GM23248 (cell line): ENCODE results near the gene ALDH3B1. TPM values are rescaled to one million over a fixed set of nuclear protein-coding genes. Genes with fewer than 3 reads are reported as not detected.
"Not testable (repeated sequence)": the region's sequence is repeated elsewhere in the genome, so short reads cannot be mapped to it uniquely, and the experiment has no call there.

Experiments used
- DNase-seq: peaks from one replicate; pipeline ENCODE4 v3.0.0-alpha.2; 2015
- H2AFZ ChIP-seq: fragments of 200-600 bp; sonication (generic); 2 replicates; pipeline ENCODE4 v1.6.1; 2016; ENCODE audit warnings: antibody characterized with exemption
- H3F3A ChIP-seq: fragments of 200-600 bp; sonication (generic); 2 replicates; pipeline ENCODE4 v1.6.1; 2016; ENCODE audit warnings: mild to moderate bottlenecking, antibody characterized with exemption, mixed run types; ENCODE audit not compliant: insufficient read depth
- H3K27ac ChIP-seq: fragments of 200-600 bp; sonication (generic); 2 replicates; pipeline ENCODE4 v1.5.1; 2016; ENCODE audit warnings: mild to moderate bottlenecking
- H3K27me3 ChIP-seq: fragments of 200-600 bp; sonication (generic); replicated peaks from 2 replicates; pipeline ENCODE4 v1.6.1; 2016; ENCODE audit warnings: mild to moderate bottlenecking; ENCODE audit not compliant: insufficient read depth
- H3K36me3 ChIP-seq: fragments of 200-600 bp; sonication (generic); 2 replicates; pipeline ENCODE4 v1.6.1; 2016; ENCODE audit warnings: low read depth, mild to moderate bottlenecking
- H3K4me1 ChIP-seq: fragments of 200-600 bp; sonication (generic); 2 replicates; pipeline ENCODE4 v1.6.1; 2016; ENCODE audit warnings: mild to moderate bottlenecking; ENCODE audit not compliant: insufficient read depth
- H3K4me2 ChIP-seq: fragments of 200-600 bp; sonication (generic); one replicate; pipeline ENCODE4 v1.6.1; 2016; ENCODE audit warnings: mild to moderate bottlenecking; ENCODE audit not compliant: unreplicated experiment
- H3K4me3 ChIP-seq: fragments of 200-600 bp; sonication (generic); 2 replicates; pipeline ENCODE4 v1.5.1; 2016; ENCODE audit warnings: mild to moderate bottlenecking
- H3K79me2 ChIP-seq: fragments of 200-600 bp; sonication (generic); 2 replicates; pipeline ENCODE4 v1.6.1; 2016; ENCODE audit warnings: mild to moderate bottlenecking; ENCODE audit not compliant: insufficient read depth
- H3K9ac ChIP-seq: fragments of 200-600 bp; sonication (generic); 2 replicates; pipeline ENCODE4 v1.6.1; 2016; ENCODE audit warnings: mild to moderate bottlenecking
- H3K9me2 ChIP-seq: fragments of 200-600 bp; sonication (generic); 2 replicates; pipeline ENCODE4 v1.6.1; 2016; ENCODE audit warnings: mixed run types, mild to moderate bottlenecking, moderate library complexity; ENCODE audit not compliant: insufficient read depth
- H3K9me3 ChIP-seq: fragments of 200-600 bp; sonication (generic); one replicate; pipeline ENCODE4 v1.6.1; 2017; ENCODE audit warnings: low read depth
- H4K20me1 ChIP-seq: fragments of 200-600 bp; sonication (generic); 2 replicates; pipeline ENCODE4 v1.6.0; 2016; ENCODE audit not compliant: insufficient read depth
- EZH2 ChIP-seq: fragments of 200-600 bp; sonication (generic); IDR thresholded peaks from 2 replicates; pipeline ENCODE4 v1.6.1; 2018; ENCODE audit warnings: antibody characterized with exemption, mild to moderate bottlenecking; ENCODE audit not compliant: insufficient read depth, poor library complexity, severe bottlenecking
- EZH2phosphoT487 ChIP-seq: fragments of 200-600 bp; sonication (generic); IDR thresholded peaks from 2 replicates; pipeline ENCODE4 v1.6.1; 2018; ENCODE audit warnings: antibody characterized with exemption, moderate library complexity, mild to moderate bottlenecking, low read depth; ENCODE audit not compliant: insufficient read depth
- WGBS, 2 experiments: methylation state at CpG; one replicate each; pipeline ENCODE4 v1.1.6; 2015 to 2017; ENCODE audit warnings: low lambda C conversion rate in 2 of 2, low coverage in 1 of 2; ENCODE audit errors: missing lambda C conversion rate in 2 of 2; 5-methylcytosine and 5-hydroxymethylcytosine counted together
- in situ Hi-C: fragments of 300-500 bp; cut with MboI; formaldehyde crosslinking; loops from 2 replicates; pipeline ENCODE4 v1.15.0; 2020
- polyA plus RNA-seq: library from polyadenylated mRNA; unstranded; fragments of >200 nt; fragmentation: Nextera tagmentation; extraction: Ambion mirVana; gene quantifications from 2 replicates; pipeline ENCODE4 v1.2.1, GENCODE V29; 2016
- total RNA-seq: library from RNA; depleted of rRNA; stranded (reverse); fragments of >200 nt; shearing (Covaris generic); gene quantifications from 2 replicates; pipeline ENCODE4 v1.2.3, GENCODE V29; 2014; rRNA removed

The ALDH3B1 gene, protein sequence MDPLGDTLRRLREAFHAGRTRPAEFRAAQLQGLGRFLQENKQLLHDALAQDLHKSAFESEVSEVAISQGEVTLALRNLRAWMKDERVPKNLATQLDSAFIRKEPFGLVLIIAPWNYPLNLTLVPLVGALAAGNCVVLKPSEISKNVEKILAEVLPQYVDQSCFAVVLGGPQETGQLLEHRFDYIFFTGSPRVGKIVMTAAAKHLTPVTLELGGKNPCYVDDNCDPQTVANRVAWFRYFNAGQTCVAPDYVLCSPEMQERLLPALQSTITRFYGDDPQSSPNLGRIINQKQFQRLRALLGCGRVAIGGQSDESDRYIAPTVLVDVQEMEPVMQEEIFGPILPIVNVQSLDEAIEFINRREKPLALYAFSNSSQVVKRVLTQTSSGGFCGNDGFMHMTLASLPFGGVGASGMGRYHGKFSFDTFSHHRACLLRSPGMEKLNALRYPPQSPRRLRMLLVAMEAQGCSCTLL
- total RNA-seq = 63.9 and 70.7 TPM in 2 replicates
- polyA plus RNA-seq = 42.7 and 43.4 TPM in 2 replicates

DNA sequence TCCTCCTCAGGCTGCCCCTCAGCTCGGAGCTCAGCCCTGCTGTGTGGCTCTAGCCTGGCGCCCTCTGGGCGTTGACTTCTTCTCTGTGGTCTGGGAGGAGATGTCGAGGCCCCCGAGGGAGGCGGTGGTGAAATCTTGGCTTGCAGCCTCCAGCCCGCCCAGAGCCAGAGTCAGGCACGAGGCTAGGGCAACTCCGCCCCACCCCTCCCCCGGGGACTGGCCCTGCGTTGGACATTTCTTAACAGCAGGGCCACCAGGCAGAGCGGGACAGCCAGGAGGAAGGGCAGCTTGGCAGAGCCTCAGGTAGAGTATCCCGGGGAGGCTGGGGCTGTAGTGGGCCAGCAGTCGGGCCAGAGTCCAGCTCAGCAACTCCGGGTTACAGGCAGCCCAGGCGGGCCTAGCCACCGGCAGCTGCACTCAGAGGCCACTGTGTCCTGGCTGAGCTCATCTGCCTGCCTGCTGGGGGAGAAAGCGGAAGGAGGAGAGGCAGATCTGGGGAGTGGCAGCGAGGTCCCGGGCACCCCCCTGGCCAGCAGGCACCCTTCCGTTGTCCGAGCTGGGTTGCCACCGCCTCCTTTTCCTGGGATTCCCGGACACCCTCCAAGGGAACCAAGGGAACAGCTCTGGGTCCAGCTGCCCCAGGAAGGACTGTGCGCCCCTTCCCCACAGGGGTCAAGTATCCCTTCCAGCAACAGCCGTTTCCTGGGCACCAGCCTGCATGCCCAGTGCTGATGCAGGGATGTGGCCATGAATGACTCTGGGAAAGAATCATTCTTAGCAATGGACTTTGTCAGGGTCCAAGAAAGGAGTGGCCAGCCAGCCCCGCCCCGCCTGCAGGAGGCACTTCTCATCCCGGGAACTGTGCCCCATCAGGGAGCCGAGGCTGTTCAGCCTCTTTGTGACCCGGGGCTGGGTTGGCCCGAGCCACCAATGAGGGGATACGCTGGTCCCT is at the start of gene ALDH3B1:
ALDH3B1 (plus strand) TSS at position 238 of the 952 bp plus-strand sequence. CDS start 4,971 bp downstream, outside the sequence.
- H3K27me3 ChIP-seq = no peaks in the 10 kb centered on the region
- TF ChIP-seq EZH2phosphoT487 (no peak), EZH2 (no peak)
- 1 to 2% methylated on average over 29 to 30 of the region's 33 CpGs for WGBS, 2 experiments
- H3K27ac ChIP-seq = peak within 1 kb of the TSS; percentile 99
- H3K9me2 ChIP-seq = no peaks in the 10 kb centered on the region
- peaks cover 19% of the 10 kb centered on the region for H3F3A ChIP-seq
- H2AFZ ChIP-seq = no peak within 1 kb of the TSS; the same call in 1 of the 2 replicates
- H3K4me2 ChIP-seq = peak within 1 kb of the TSS; percentile 93
- peak within 1 kb of the TSS; percentile 80 for H3K4me3 ChIP-seq
- H3K9me3 ChIP-seq = no peaks in the 10 kb centered on the region
- in situ Hi-C loops = no loop called here
- peaks cover 48% of the 10 kb centered on the region for H3K4me1 ChIP-seq
- H3K36me3 ChIP-seq = no peaks in the 10 kb centered on the region
- H4K20me1 ChIP-seq = no peaks in the 10 kb centered on the region
- peaks cover 28% of the 10 kb centered on the region for H3K79me2 ChIP-seq
- DNase-seq = peak; percentile 95
- H3K9ac ChIP-seq = peak within 1 kb of the TSS; percentile 96

DNA sequence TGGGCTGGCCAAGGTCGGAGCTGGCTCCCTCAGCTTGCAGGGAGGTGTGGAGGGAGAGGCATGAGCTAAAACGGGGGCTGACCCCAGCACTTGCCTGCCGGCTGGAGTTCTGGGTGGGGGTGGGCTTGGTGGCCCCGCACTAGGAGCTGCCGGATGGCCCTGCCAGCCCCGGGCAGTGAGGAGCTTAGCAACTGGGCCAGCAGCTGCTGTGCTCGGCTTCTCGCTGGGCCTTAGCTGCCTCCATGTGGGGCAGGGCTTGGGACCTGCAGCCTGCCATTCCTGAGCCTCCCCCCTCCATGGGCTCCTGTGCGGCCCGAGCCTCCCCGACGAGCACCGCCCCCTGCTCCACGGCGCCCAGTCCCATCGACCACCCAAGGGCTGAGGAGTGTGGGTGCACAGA is 46.9 kb upstream of the ALDH3B1 start:
- H2AFZ ChIP-seq, in situ Hi-C loops, H3F3A ChIP-seq, H3K36me3 ChIP-seq, H3K9me3 ChIP-seq, H3K4me1 ChIP-seq, H3K4me3 ChIP-seq, H3K79me2 ChIP-seq, H4K20me1 ChIP-seq, H3K9ac ChIP-seq, H3K4me2 ChIP-seq, DNase-seq, H3K9me2 ChIP-seq, H3K27me3 ChIP-seq, H3K27ac ChIP-seq: not testable (repeated sequence)
- 55 to 75% methylated on average over 12 to 13 of the region's 16 CpGs for WGBS, 2 experiments

DNA sequence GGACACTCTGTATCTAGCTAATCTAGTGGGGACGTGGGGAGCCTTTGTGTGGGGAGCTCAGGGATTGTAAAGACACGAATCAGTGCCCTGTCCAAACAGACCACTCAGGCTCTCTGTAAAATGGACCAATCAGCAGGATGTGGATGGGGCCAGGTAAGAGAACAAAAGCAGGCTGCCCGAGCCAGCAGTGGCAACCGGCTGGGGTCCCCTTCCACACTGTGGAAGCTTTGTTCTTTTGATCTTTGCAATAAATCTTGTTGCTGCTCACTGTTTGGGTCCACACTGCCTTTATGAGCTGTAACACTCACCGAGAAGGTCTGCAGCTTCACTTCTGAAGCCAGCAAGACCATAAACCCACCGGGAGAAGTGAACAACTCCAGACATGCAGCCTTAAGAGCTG is 46.2 kb upstream of the ALDH3B1 start:
- H3K9ac ChIP-seq, H3K9me3 ChIP-seq, DNase-seq, H4K20me1 ChIP-seq, H3K4me1 ChIP-seq, H3K79me2 ChIP-seq, H3K4me2 ChIP-seq, H3F3A ChIP-seq, H2AFZ ChIP-seq, H3K4me3 ChIP-seq, H3K9me2 ChIP-seq, in situ Hi-C loops, H3K36me3 ChIP-seq, H3K27ac ChIP-seq, H3K27me3 ChIP-seq: not testable (repeated sequence)
- WGBS, 2 experiments = 7 to 16% methylated on average over 6 of the region's 6 CpGs

DNA sequence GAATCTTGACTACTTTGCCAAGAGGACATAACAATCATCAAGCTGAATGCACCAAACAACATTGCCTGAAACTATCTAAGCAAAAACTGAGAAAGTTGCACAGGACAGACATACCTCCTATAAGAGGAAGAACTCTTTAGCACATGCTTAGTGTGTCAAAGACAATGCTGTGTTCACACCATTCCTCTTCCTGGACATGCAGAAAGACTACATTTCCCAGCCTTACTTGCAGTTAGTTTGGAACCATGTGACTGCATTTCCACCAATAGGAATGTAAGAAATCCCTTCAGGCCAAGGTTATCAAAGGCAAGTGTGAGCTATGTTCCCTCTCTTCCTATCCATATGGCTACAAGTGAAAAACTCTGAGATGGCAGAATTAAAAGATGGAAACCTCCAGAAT is 45.4 kb upstream of the ALDH3B1 start:
- H3K27me3 ChIP-seq, H3K9ac ChIP-seq, H3K27ac ChIP-seq, H3K4me2 ChIP-seq, in situ Hi-C loops, H3K36me3 ChIP-seq, H4K20me1 ChIP-seq, H3K4me3 ChIP-seq, H3F3A ChIP-seq, H3K4me1 ChIP-seq, H3K9me2 ChIP-seq, H3K79me2 ChIP-seq, H3K9me3 ChIP-seq, DNase-seq, H2AFZ ChIP-seq: not testable (repeated sequence)

DNA sequence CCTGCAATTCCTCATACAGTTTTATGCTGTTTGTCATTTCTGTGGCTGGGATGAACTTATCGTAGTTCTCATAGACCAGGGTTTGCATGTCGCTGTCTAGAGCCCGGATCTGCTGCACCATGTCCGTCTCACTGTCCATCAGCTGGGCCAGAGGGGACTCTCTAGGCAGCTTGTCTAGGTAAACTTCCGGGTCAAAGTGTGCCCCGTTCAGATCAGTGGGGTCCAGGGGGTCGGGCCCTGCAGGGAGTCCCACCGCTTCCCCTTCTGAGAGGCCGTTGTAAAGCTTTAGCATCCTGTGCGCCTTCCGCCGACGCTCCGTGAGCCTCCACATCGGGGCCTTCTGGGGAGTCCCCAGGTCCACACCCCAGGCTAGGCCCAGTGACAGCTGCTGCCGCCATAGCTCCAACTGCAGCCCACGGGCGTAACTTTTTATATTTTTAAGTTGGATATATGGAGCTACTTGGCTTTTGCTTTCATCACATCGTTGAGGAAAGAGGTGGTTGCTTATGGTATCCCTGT is 44.2 kb upstream of the ALDH3B1 start:
- H2AFZ ChIP-seq, H3K36me3 ChIP-seq, H3K4me1 ChIP-seq, H3K27ac ChIP-seq, H3K9me2 ChIP-seq, H3K9me3 ChIP-seq, H3K4me3 ChIP-seq, H3K79me2 ChIP-seq, H3K9ac ChIP-seq, H3K27me3 ChIP-seq, H4K20me1 ChIP-seq, H3K4me2 ChIP-seq, H3F3A ChIP-seq, DNase-seq, in situ Hi-C loops: not testable (repeated sequence)
- WGBS, 2 experiments = 75 to 76% methylated on average over 18 to 19 of the region's 19 CpGs

DNA sequence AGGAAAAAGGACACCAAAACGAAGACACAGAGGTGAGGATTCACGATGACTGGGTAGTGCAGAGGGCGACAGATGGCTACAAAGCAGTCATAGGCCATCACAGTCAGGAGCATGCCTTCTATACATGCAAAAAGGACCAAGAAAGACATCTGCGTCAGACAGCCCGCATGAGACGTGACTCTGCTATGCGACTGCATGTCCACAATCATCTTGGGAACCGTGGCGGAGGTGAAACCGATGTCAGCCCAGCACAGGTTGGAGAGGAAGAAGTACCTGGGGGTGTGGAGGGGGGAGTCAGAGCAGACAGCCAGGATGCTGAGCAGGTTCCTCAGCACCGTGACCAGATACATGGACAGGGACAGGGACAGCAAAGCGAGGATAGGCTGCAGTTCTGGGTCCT is 35.4 kb upstream of the ALDH3B1 start:
- H3K36me3 ChIP-seq, DNase-seq, H4K20me1 ChIP-seq, H3K4me2 ChIP-seq, H3K4me3 ChIP-seq, H3K9ac ChIP-seq, H3K4me1 ChIP-seq, H2AFZ ChIP-seq, H3K79me2 ChIP-seq, H3K27ac ChIP-seq, H3K9me2 ChIP-seq, H3K9me3 ChIP-seq, in situ Hi-C loops, H3F3A ChIP-seq: not testable (repeated sequence)
- 41% methylated on average over 12 of the region's 12 CpGs for WGBS, 2 experiments
- H3K27me3 ChIP-seq = peaks cover 24% of the 10 kb centered on the region; the same call in 1 of the 2 replicates
